ENCODE data around the gene NPFFR1.
"Not testable (repeated sequence)": the region's sequence is repeated elsewhere in the genome, so short reads cannot be mapped to it uniquely, and the experiment has no call there.

NPFFR1 gene

GRCh38 chr10:70258216-70258615, 25.6 kb downstream of the NPFFR1 start:
- no peak for DNase-seq (ENCODE audit: low spot score in 2 of 2)
- Mint-ChIP-seq H3K4me3 (no peak overlapping the region), H3K4me1 (no peaks in the 10 kb centered on the region), H3K36me3 (no peaks in the 10 kb centered on the region), H3K27ac (no peak overlapping the region), H3K9me3 (peaks cover 3% of the 10 kb centered on the region)
- ATAC-seq: no peak

GRCh38 chr10:70257816-70258215, 26.0 kb downstream of the NPFFR1 start:
- H3K9me3 Mint-ChIP-seq; ATAC-seq; H3K4me1 Mint-ChIP-seq; H3K4me3 Mint-ChIP-seq; H3K27ac Mint-ChIP-seq; DNase-seq (ENCODE audit: low spot score in 2 of 2); H3K36me3 Mint-ChIP-seq: not testable (repeated sequence)

GRCh38 chr10:70256463-70256862, 27.3 kb downstream of the NPFFR1 start:
- no peak overlapping the region for H3K27ac Mint-ChIP-seq
- H3K4me3 Mint-ChIP-seq: no peak overlapping the region
- no peaks in the 10 kb centered on the region for H3K36me3 Mint-ChIP-seq
- DNase-seq (ENCODE audit: low spot score in 2 of 2): no peak
- no peaks in the 10 kb centered on the region for H3K4me1 Mint-ChIP-seq
- ATAC-seq: no peak
- peaks cover 3% of the 10 kb centered on the region for H3K9me3 Mint-ChIP-seq

- H3K4me3 Mint-ChIP-seq: peak overlapping the region; percentile 45
- ATAC-seq (peak; percentile 44), DNase-seq (ENCODE audit: low spot score in 2 of 2) (no peak)
Measured at GRCh38 chr10:70255329-70256299, 28.2 kb downstream of the NPFFR1 start.

GRCh38 chr10:70254778-70255328, 29.0 kb downstream of the NPFFR1 start:
- no peaks in the 10 kb centered on the region for H3K4me1 Mint-ChIP-seq
- ATAC-seq (peak; percentile 51), DNase-seq (ENCODE audit: low spot score in 2 of 2) (no peak)
- H3K9me3 Mint-ChIP-seq: no peaks in the 10 kb centered on the region
- H3K4me3 Mint-ChIP-seq: peak overlapping the region; percentile 45
- no peaks in the 10 kb centered on the region for H3K36me3 Mint-ChIP-seq
- H3K27ac Mint-ChIP-seq: no peak overlapping the region

More at GRCh38 chr10:70255329-70256299, 28.2 kb downstream of the NPFFR1 start:
- no peaks in the 10 kb centered on the region for H3K9me3 Mint-ChIP-seq
- no peaks in the 10 kb centered on the region for H3K4me1 Mint-ChIP-seq
- no peak overlapping the region for H3K27ac Mint-ChIP-seq
- H3K36me3 Mint-ChIP-seq: no peaks in the 10 kb centered on the region

GRCh38 chr10:70253878-70254765, 29.7 kb downstream of the NPFFR1 start:
- H3K4me1 Mint-ChIP-seq: no peaks in the 10 kb centered on the region

GRCh38 chr10:70250961-70251680, 32.7 kb downstream of the NPFFR1 start:
- H3K4me3 Mint-ChIP-seq: no peak overlapping the region
- H3K36me3 Mint-ChIP-seq: no peaks in the 10 kb centered on the region
- H3K9me3 Mint-ChIP-seq: no peaks in the 10 kb centered on the region
- H3K4me1 Mint-ChIP-seq: no peaks in the 10 kb centered on the region
- no peak for ATAC-seq
- DNase-seq (ENCODE audit: low spot score in 2 of 2): no peak
- H3K27ac Mint-ChIP-seq: no peak overlapping the region

More at GRCh38 chr10:70253878-70254765, 29.7 kb downstream of the NPFFR1 start:
- no peaks in the 10 kb centered on the region for H3K36me3 Mint-ChIP-seq
- DNase-seq (ENCODE audit: low spot score in 2 of 2) (no peak), ATAC-seq (no peak)
- no peaks in the 10 kb centered on the region for H3K9me3 Mint-ChIP-seq
- H3K27ac Mint-ChIP-seq: no peak overlapping the region
- H3K4me3 Mint-ChIP-seq: no peak overlapping the region

GRCh38 chr10:70247360-70247759, 36.4 kb downstream of the NPFFR1 start:
- Mint-ChIP-seq H3K27ac (no peak overlapping the region), H3K9me3 (no peaks in the 10 kb centered on the region), H3K36me3 (no peaks in the 10 kb centered on the region), H3K4me1 (no peaks in the 10 kb centered on the region), H3K4me3 (no peak overlapping the region)
- ATAC-seq: no peak
- no peak for DNase-seq (ENCODE audit: low spot score in 2 of 2)

GRCh38 chr10:70241081-70241480, 42.7 kb downstream of the NPFFR1 start:
- Mint-ChIP-seq H3K4me3 (no peak overlapping the region), H3K36me3 (no peaks in the 10 kb centered on the region)
- ATAC-seq: no peak

GRCh38 chr10:70239986-70240385, 43.8 kb downstream of the NPFFR1 start:
- H3K4me3 Mint-ChIP-seq; H3K4me1 Mint-ChIP-seq; H3K36me3 Mint-ChIP-seq; H3K27ac Mint-ChIP-seq; H3K9me3 Mint-ChIP-seq; DNase-seq (ENCODE audit: low spot score in 2 of 2); ATAC-seq: not testable (repeated sequence)

More at GRCh38 chr10:70241081-70241480, 42.7 kb downstream of the NPFFR1 start:
- Mint-ChIP-seq H3K9me3 (no peaks in the 10 kb centered on the region), H3K27ac (no peak overlapping the region), H3K4me1 (no peaks in the 10 kb centered on the region)
- DNase-seq (ENCODE audit: low spot score in 2 of 2): no peak

GRCh38 chr10:70239077-70239976, 44.5 kb downstream of the NPFFR1 start:
- H3K4me3 Mint-ChIP-seq; H3K4me1 Mint-ChIP-seq; H3K9me3 Mint-ChIP-seq; ATAC-seq; H3K36me3 Mint-ChIP-seq; H3K27ac Mint-ChIP-seq; DNase-seq (ENCODE audit: low spot score in 2 of 2): not testable (repeated sequence)

- ATAC-seq, H3K36me3 Mint-ChIP-seq, H3K27ac Mint-ChIP-seq: not testable (repeated sequence)
Measured at GRCh38 chr10:70237958-70238536, 45.8 kb downstream of the NPFFR1 start.

GRCh38 chr10:70234668-70235447, 48.9 kb downstream of the NPFFR1 start:
- Mint-ChIP-seq H3K27ac (no peak overlapping the region), H3K36me3 (peaks cover 23% of the 10 kb centered on the region), H3K4me1 (peaks cover 7% of the 10 kb centered on the region), H3K4me3 (peak overlapping the region; percentile 88), H3K9me3 (no peaks in the 10 kb centered on the region)
- ATAC-seq: no peak
- DNase-seq (ENCODE audit: low spot score in 2 of 2): no peak

More at GRCh38 chr10:70237958-70238536, 45.8 kb downstream of the NPFFR1 start:
- not testable (repeated sequence) for H3K4me3 Mint-ChIP-seq; H3K9me3 Mint-ChIP-seq; H3K4me1 Mint-ChIP-seq; DNase-seq (ENCODE audit: low spot score in 2 of 2)
